Sigmoid colon (tissue), 7 donors: ENCODE measurements around the gene LAIR1. TPM values are rescaled to one million over a fixed set of nuclear protein-coding genes. Genes with fewer than 3 reads are reported as not detected.

Experiments used
- DNase-seq: peaks from one replicate; pipeline ENCODE4 v3.0.0-alpha.2; 2019
- H3K27ac ChIP-seq, 4 donors: fragments of 200-600 bp; sonication (generic); one replicate each; pipeline ENCODE4 v1.5.1; 2016 to 2019; ENCODE audit warnings: mild to moderate bottlenecking in 1 of 4
- H3K27me3 ChIP-seq, 3 donors: fragments of 200-600 bp; sonication (generic); one replicate each; pipeline ENCODE4 v1.5.1; 2019; ENCODE audit warnings: mild to moderate bottlenecking in 1 of 3
- H3K36me3 ChIP-seq, 4 donors: fragments of 200-600 bp; sonication (generic); one replicate each; pipeline ENCODE4 v1.5.1; 2016 to 2019
- H3K4me1 ChIP-seq, 4 donors: fragments of 200-600 bp; sonication (generic); one replicate each; pipeline ENCODE4 v1.5.1; 2017 to 2019
- H3K4me3 ChIP-seq, 4 donors: fragments of 200-600 bp; sonication (generic); one replicate each; pipeline ENCODE4 v1.5.1; 2017 to 2019; ENCODE audit warnings: mild to moderate bottlenecking in 2 of 4, moderate library complexity in 1 of 4
- H3K9me3 ChIP-seq, 4 donors: fragments of 200-600 bp in 3 of 4; sonication (generic) in 3 of 4; one replicate each; pipeline versions ENCODE4 v1.5.1 to v1.6.1; 2013 to 2019
- EP300 ChIP-seq, 4 donors: sonication (generic); formaldehyde crosslinking; IDR thresholded peaks; one replicate each; pipeline ENCODE4 v1.6.1; 2017; ENCODE audit warnings: antibody characterized with exemption in 4 of 4
- POLR2A ChIP-seq, 2 donors: fragments of 450-650 bp; IDR thresholded peaks; one replicate each; pipeline ENCODE4 v1.6.1; 2016; ENCODE audit warnings: antibody characterized with exemption in 2 of 2, mild to moderate bottlenecking in 2 of 2, moderate library complexity in 2 of 2
- POLR2AphosphoS5 ChIP-seq, 4 donors: sonication (generic); formaldehyde crosslinking; IDR thresholded peaks; one replicate each; pipeline ENCODE4 v1.6.1; 2017; ENCODE audit warnings: antibody characterized with exemption in 4 of 4
- WGBS, 2 donors: extraction: QIAGEN DNeasy Blood & Tissue Kit; methylation state at CpG; one replicate each; pipeline ENCODE4 v1.1.7; 2013; 5-methylcytosine and 5-hydroxymethylcytosine counted together
- intact Hi-C: fragments of 100-400 bp; cut with DNase I; formaldehyde crosslinking; loops from one replicate; pipeline ENCODE4 v1.15.1; 2023
- polyA plus RNA-seq, 3 donors: library from polyadenylated mRNA; stranded (reverse); fragments of 200-250 nt; gene quantifications; one replicate each; pipeline ENCODE4 v1.2.3, GENCODE V29; 2013
- total RNA-seq, 4 donors: library from RNA; depleted of rRNA; stranded (reverse); fragments of >200 nt; gene quantifications; one replicate each; pipeline ENCODE4 v1.1.0, GENCODE V29; 2016
- TF ChIP-seq, protein P1 (sequence below), 4 experiments: fragments of 450-650 bp in 3 of 4; fragments of 200-600 bp in 1 of 4; IDR thresholded peaks; one replicate each; pipeline ENCODE4 v1.5.1; 2016 to 2019; ENCODE audit warnings: antibody characterized with exemption in 4 of 4, mild to moderate bottlenecking in 3 of 4, moderate library complexity in 2 of 4
- donor health status: healthy with polysubstance abuse.
- donor health status: Bipolar disorder and iron deficiency.
- donor health status: healthy.

Gene LAIR1
- total and polyA plus RNA-seq, 7 donors = 4.4 to 34.6 (median 13.4) TPM

- Histone ChIP-seq H3K9me3 (no peaks in the 10 kb centered on the region), H3K4me1 (no peaks in the 10 kb centered on the region), H3K27ac (no peak overlapping the region), H3K36me3 (no peaks in the 10 kb centered on the region), H3K4me3 (no peak overlapping the region), H3K27me3 (peaks cover 0 to 4% (median 0%) of the 10 kb centered on the region in 3 donors)
- DNase-seq = no peak
- TF ChIP-seq POLR2A (IDR thresholded peaks at IDR 0.05) (no peak), EP300 (IDR thresholded peaks at IDR 0.05) (no peak), POLR2AphosphoS5 (IDR thresholded peaks at IDR 0.05) (no peak)
- TF ChIP-seq, protein P1, sequence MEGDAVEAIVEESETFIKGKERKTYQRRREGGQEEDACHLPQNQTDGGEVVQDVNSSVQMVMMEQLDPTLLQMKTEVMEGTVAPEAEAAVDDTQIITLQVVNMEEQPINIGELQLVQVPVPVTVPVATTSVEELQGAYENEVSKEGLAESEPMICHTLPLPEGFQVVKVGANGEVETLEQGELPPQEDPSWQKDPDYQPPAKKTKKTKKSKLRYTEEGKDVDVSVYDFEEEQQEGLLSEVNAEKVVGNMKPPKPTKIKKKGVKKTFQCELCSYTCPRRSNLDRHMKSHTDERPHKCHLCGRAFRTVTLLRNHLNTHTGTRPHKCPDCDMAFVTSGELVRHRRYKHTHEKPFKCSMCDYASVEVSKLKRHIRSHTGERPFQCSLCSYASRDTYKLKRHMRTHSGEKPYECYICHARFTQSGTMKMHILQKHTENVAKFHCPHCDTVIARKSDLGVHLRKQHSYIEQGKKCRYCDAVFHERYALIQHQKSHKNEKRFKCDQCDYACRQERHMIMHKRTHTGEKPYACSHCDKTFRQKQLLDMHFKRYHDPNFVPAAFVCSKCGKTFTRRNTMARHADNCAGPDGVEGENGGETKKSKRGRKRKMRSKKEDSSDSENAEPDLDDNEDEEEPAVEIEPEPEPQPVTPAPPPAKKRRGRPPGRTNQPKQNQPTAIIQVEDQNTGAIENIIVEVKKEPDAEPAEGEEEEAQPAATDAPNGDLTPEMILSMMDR (IDR thresholded peaks at IDR 0.05) = no peak
- 68 to 74% methylated on average over 8 of the region's 8 CpGs for WGBS, 2 donors
- intact Hi-C loops = no loop called here
These were observed 23.4 kb downstream of the LAIR1 start for GRCh38 chr19:54341295-54341694.

DNA sequence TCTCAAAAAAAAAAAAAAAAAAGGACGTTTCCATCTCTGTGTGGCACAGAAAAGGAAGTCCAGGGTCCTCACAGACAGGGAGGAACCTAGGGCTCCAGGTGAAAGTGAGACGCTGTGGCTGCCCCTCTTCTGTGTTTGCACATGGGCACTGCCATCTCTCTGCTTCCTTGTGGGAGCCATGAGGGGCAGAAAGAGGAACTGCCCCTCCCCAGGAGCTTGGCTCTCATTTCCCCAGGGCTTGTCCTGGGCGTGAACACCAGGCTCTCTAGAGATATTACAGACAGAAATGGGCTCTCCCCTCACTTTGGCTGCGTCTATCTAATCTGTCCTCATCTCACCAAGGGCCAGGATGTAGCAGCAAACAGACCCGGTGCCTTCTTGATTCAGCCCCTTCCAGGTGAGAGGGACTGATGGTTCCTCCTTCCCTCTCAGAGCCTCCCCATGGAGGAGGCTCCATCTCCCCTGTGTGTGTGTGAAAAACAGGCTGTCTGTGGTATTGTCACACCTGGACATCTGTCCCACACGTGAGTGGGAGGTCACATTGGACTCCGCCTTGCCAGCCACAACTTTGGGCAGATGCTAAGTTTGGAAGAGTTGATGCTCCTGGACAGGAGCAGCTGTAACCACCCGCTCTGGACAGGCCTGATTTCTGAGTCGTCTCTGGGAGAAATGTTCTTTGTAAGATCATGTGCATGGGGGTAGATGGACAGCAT is 24.9 kb downstream of the LAIR1 start:
- DNase-seq = no peak
- Histone ChIP-seq H3K27me3 (peaks cover 0 to 4% (median 0%) of the 10 kb centered on the region in 3 donors), H3K27ac (no peak overlapping the region), H3K4me1 (no peaks in the 10 kb centered on the region), H3K9me3 (no peaks in the 10 kb centered on the region), H3K36me3 (no peaks in the 10 kb centered on the region), H3K4me3 (no peak overlapping the region)
- 39 to 45% methylated on average over 9 of the region's 9 CpGs for WGBS, 2 donors
- TF ChIP-seq, protein P1 (IDR thresholded peaks at IDR 0.05) = no peak
- no peak for TF ChIP-seq EP300 (IDR thresholded peaks at IDR 0.05)
- no peak for TF ChIP-seq POLR2A (IDR thresholded peaks at IDR 0.05)
- TF ChIP-seq POLR2AphosphoS5 (IDR thresholded peaks at IDR 0.05) = no peak
- intact Hi-C loops = no loop called here

DNA sequence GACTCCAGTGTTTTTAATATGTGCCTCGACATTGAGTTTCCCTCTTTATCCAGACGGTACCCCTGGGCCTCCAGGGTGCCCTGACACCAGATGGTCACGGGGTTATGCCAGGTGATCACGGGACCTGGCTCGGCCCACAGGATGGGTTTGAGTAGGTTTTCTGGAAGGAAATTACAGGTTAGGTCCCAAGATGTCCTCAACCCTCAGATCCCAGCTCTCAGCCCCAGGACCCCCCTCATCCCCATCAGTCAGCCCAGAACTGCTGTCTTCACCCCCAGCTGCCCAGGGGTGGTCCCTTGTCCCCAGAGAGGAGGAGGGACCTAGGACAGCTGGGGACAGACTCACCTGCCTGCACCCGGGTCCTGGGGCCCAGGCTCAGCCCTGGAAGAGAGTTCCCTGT is 26.2 kb downstream of the LAIR1 start:
- no peaks in the 10 kb centered on the region for H3K36me3 ChIP-seq
- H3K9me3 ChIP-seq = no peaks in the 10 kb centered on the region
- no peak overlapping the region for H3K4me3 ChIP-seq
- intact Hi-C loops = no loop called here
- H3K4me1 ChIP-seq = no peaks in the 10 kb centered on the region
- H3K27ac ChIP-seq = no peak overlapping the region
- H3K27me3 ChIP-seq = peaks cover 0 to 4% (median 0%) of the 10 kb centered on the region in 3 donors
- WGBS, 2 donors = 74 to 80% methylated on average over 6 of the region's 6 CpGs
- no peak for DNase-seq
- TF ChIP-seq, protein P1 (IDR thresholded peaks at IDR 0.05) = no peak
- TF ChIP-seq POLR2AphosphoS5 (IDR thresholded peaks at IDR 0.05) (no peak), EP300 (IDR thresholded peaks at IDR 0.05) (no peak), POLR2A (IDR thresholded peaks at IDR 0.05) (no peak)

DNA sequence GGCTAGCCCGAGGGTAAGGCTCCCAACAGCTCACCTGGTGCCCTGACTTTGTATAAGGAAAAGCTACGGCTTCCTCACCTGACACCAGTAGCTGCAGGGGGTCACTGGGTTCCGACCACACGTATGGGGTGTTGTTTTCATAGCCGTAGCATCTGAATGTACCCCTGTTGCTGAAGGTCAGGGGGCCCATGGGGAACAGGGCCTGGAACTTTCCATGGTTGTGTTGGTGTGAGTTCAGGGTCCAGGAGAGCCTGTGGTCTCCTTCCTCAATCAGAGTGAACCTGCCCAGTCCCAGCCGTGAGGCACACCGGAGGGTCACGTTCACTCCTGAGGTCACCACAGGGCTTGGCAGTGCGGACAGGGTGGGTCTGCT is 26.9 kb downstream of the LAIR1 start:
- 71 to 79% methylated on average over 9 of the region's 9 CpGs for WGBS, 2 donors

More for the DNA sequence above, 26.9 kb downstream of the LAIR1 start:
- no peak for DNase-seq
- H3K4me3 ChIP-seq = no peak overlapping the region
- intact Hi-C loops = no loop called here
- H3K27me3 ChIP-seq = peaks cover 0 to 4% (median 0%) of the 10 kb centered on the region in 3 donors
- no peak overlapping the region for H3K27ac ChIP-seq
- H3K36me3 ChIP-seq = no peaks in the 10 kb centered on the region
- no peaks in the 10 kb centered on the region for H3K9me3 ChIP-seq
- TF ChIP-seq POLR2AphosphoS5 (IDR thresholded peaks at IDR 0.05) (no peak), POLR2A (IDR thresholded peaks at IDR 0.05) (no peak), EP300 (IDR thresholded peaks at IDR 0.05) (no peak)
- TF ChIP-seq, protein P1 (IDR thresholded peaks at IDR 0.05) = no peak
- H3K4me1 ChIP-seq = no peaks in the 10 kb centered on the region
